ENCODE data around the gene NDUFB2. TPM values are rescaled to one million over a fixed set of nuclear protein-coding genes. Genes with fewer than 3 reads are reported as not detected.

NDUFB2 gene
- total RNA-seq, 1 donor = 56.5 TPM

DNA sequence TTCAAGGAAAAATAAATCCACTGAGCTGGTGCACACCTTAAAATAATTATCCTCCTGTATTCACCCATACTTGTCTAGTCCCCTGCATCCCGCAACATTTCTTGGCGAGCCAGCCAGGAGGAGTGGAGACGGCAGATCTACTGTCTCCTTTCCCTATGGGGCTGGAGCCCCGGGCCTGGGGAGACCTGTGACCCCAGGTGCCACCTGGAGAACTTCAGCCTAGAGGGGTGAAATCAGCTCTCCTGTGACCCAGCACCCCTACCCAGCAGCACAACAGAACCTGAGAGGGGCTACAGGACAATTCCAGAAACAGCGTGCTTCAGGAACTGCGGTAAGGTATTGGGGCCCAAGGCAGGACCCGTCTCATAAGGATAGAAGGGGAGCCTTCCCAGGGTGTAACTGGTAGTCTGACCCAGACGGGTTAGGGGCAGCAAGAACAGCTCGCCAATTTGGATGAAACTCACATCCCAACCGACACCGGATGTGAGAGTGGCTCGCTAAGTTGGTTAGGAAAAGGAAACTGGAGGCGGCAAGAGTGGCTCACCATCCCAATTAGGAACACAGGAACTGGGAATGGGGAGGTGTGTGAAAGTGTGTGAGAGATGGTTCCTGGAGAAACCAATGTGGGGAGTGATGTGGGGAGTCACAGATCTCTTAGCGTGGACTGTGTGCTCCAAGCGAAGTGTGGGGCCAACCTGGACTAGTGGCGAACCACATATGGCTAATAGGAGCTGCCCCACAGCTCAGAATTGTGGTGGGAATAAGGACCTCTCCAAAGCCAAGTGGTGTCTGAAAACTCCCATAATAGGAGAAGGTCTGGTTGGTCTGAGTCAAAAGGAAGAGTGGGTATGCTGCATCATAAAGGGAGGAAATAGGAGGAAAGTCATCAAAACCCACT, 40.7 kb upstream of the NDUFB2 start:
- TF ChIP-seq, protein P1, sequence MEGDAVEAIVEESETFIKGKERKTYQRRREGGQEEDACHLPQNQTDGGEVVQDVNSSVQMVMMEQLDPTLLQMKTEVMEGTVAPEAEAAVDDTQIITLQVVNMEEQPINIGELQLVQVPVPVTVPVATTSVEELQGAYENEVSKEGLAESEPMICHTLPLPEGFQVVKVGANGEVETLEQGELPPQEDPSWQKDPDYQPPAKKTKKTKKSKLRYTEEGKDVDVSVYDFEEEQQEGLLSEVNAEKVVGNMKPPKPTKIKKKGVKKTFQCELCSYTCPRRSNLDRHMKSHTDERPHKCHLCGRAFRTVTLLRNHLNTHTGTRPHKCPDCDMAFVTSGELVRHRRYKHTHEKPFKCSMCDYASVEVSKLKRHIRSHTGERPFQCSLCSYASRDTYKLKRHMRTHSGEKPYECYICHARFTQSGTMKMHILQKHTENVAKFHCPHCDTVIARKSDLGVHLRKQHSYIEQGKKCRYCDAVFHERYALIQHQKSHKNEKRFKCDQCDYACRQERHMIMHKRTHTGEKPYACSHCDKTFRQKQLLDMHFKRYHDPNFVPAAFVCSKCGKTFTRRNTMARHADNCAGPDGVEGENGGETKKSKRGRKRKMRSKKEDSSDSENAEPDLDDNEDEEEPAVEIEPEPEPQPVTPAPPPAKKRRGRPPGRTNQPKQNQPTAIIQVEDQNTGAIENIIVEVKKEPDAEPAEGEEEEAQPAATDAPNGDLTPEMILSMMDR (IDR thresholded peaks at IDR 0.05; ENCODE audit: extremely low read depth, low read depth, low read length) = no peak
- Histone ChIP-seq H3K4me3 (ENCODE audit: insufficient read depth, low read length) (peak overlapping the region; percentile 63), H3K9me3 (ENCODE audit: low read depth, low read length) (no peaks in the 10 kb centered on the region), H4K20me1 (ENCODE audit: insufficient read depth, low read length) (no peaks in the 10 kb centered on the region), H3K36me3 (ENCODE audit: insufficient read depth, low read length) (no peaks in the 10 kb centered on the region), H3K27ac (ENCODE audit: low read depth, low read length) (peak overlapping the region; percentile 1), H2AFZ (ENCODE audit: low read length) (peak overlapping the region; percentile 92), H3K27me3 (ENCODE audit: insufficient read depth, low read length) (no peaks in the 10 kb centered on the region), H3K4me1 (ENCODE audit: insufficient read depth, low read length) (peaks cover 16% of the 10 kb centered on the region), H3K4me2 (ENCODE audit: insufficient read depth, low read length) (peak overlapping the region; percentile 86), H3K79me2 (ENCODE audit: insufficient read depth, low read length) (no peaks in the 10 kb centered on the region)
- DNase-seq (ENCODE audit: insufficient read length, low spot score, missing footprints) = no peak

GRCh38 chr7:140656548-140657515, 39.7 kb upstream of the NDUFB2 start:
- no peaks in the 10 kb centered on the region for H3K79me2 ChIP-seq (ENCODE audit: insufficient read depth, low read length)
- H3K27me3 ChIP-seq (ENCODE audit: insufficient read depth, low read length) = no peaks in the 10 kb centered on the region
- H2AFZ ChIP-seq (ENCODE audit: low read length) = peak overlapping the region; percentile 92
- H3K36me3 ChIP-seq (ENCODE audit: insufficient read depth, low read length) = no peaks in the 10 kb centered on the region
- peak; percentile 90 for DNase-seq (ENCODE audit: insufficient read length, low spot score, missing footprints)
- peaks cover 16% of the 10 kb centered on the region for H3K4me1 ChIP-seq (ENCODE audit: insufficient read depth, low read length)
- TF ChIP-seq, protein P1 (IDR thresholded peaks at IDR 0.05; ENCODE audit: extremely low read depth, low read depth, low read length) = no peak
- H3K9me3 ChIP-seq (ENCODE audit: low read depth, low read length) = no peaks in the 10 kb centered on the region
- peak overlapping the region; percentile 86 for H3K4me2 ChIP-seq (ENCODE audit: insufficient read depth, low read length)
- H4K20me1 ChIP-seq (ENCODE audit: insufficient read depth, low read length) = no peaks in the 10 kb centered on the region
- peak overlapping the region; percentile 63 for H3K4me3 ChIP-seq (ENCODE audit: insufficient read depth, low read length)
- peak overlapping the region; percentile 1 for H3K27ac ChIP-seq (ENCODE audit: low read depth, low read length)

- Histone ChIP-seq H3K4me2 (ENCODE audit: insufficient read depth, low read length) (no peak overlapping the region), H3K27me3 (ENCODE audit: insufficient read depth, low read length) (no peaks in the 10 kb centered on the region), H4K20me1 (ENCODE audit: insufficient read depth, low read length) (no peaks in the 10 kb centered on the region), H3K79me2 (ENCODE audit: insufficient read depth, low read length) (no peaks in the 10 kb centered on the region), H3K36me3 (ENCODE audit: insufficient read depth, low read length) (no peaks in the 10 kb centered on the region), H3K4me3 (ENCODE audit: insufficient read depth, low read length) (no peak overlapping the region), H2AFZ (ENCODE audit: low read length) (no peak overlapping the region), H3K9me3 (ENCODE audit: low read depth, low read length) (no peaks in the 10 kb centered on the region), H3K4me1 (ENCODE audit: insufficient read depth, low read length) (peaks cover 16% of the 10 kb centered on the region), H3K27ac (ENCODE audit: low read depth, low read length) (no peak overlapping the region)
- TF ChIP-seq, protein P1 (IDR thresholded peaks at IDR 0.05; ENCODE audit: extremely low read depth, low read depth, low read length) = no peak
- DNase-seq (ENCODE audit: insufficient read length, low spot score, missing footprints) = no peak
Measured at GRCh38 chr7:140657891-140658290, 38.6 kb upstream of the NDUFB2 start.
